Fibroblast of skin of abdomen (primary cell): ENCODE data around the gene XPO4. TPM values are rescaled to one million over a fixed set of nuclear protein-coding genes. Genes with fewer than 3 reads are reported as not detected.
"Not testable (repeated sequence)": the region's sequence is repeated elsewhere in the genome, so short reads cannot be mapped to it uniquely, and the experiment has no call there.

ENCODE experiments used
- DNase-seq: peaks from one replicate; pipeline ENCODE4 v3.0.0-alpha.2; 2013
- polyA plus RNA-seq, 2 experiments: library from polyadenylated mRNA; unstranded; fragments of 120-200 nt; gene quantifications; one replicate each; pipeline ENCODE4 v1.2.1, GENCODE V29; 2013; ENCODE audit not compliant: insufficient read length in 2 of 2

Gene XPO4
- polyA plus RNA-seq (2013, experiment 1 of 2; ENCODE audit: insufficient read length) = 10.3 TPM
- 9.8 TPM for polyA plus RNA-seq (2013, experiment 2 of 2; ENCODE audit: insufficient read length)

GRCh38 chr13:20902438-20903163 is at the start of gene XPO4:
TSS of gene XPO4 (minus strand) at chr13:20902746. CDS start at chr13:20902738, 8 bp downstream.
- peak; percentile 80 for DNase-seq

GRCh38 chr13:20948001-20948400 is 45.5 kb upstream of the XPO4 start:
- not testable (repeated sequence) for DNase-seq

DNA sequence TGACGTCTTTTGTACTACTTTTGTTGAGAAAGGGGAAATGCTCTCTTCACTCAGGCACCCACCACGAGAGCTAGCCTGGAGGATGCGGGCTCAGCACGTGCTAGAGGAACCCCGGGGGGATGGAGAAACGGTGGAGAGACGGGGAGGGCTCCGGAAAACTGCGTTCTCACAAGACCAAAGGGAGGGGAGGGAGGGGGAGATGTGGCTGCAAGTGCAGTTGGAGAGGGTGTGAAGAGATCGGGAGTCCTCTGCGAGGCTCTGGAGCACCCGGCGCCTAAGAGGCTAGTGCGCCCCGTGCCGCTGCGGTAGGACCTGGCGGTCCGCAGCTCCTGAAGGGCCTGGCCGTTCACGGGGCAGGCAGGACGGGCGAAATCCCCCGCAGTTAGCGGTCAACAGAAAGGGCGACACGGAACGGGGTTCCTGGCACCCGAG is 43.4 kb upstream of the XPO4 start:
- peak; percentile 15 for DNase-seq

- no peak for DNase-seq
Measured at GRCh38 chr13:20942938-20943559, 40.5 kb upstream of the XPO4 start.

GRCh38 chr13:20940511-20940910 is 38.0 kb upstream of the XPO4 start:
- DNase-seq = not testable (repeated sequence)

- DNase-seq = peak; percentile 39
Measured at GRCh38 chr13:20940083-20940482, 37.5 kb upstream of the XPO4 start.

- DNase-seq = no peak
Measured at GRCh38 chr13:20939662-20940061, 37.1 kb upstream of the XPO4 start.

GRCh38 chr13:20938302-20938701 is 35.8 kb upstream of the XPO4 start:
- no peak for DNase-seq

GRCh38 chr13:20927596-20928257 is 25.2 kb upstream of the XPO4 start:
- DNase-seq = no peak

DNA sequence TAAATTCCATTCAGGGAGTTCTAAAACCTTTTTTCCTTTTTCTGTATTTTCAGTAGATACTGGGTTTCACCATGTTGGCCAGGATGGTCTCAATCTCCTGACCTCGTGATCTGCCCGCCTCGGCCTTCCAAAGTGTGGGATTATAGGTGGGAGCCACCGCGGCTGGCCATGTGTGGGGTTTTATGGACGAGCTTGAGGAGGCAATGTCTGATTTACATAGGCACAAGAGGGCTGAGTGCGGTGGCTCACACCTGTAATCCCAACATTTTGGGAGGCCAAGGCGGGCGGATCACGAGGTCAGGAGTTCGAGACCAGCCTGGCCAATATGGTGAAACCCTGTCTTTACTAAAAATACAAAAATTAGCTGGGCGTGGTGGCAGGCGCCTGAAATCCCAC is 22.8 kb upstream of the XPO4 start:
- DNase-seq = not testable (repeated sequence)

DNA sequence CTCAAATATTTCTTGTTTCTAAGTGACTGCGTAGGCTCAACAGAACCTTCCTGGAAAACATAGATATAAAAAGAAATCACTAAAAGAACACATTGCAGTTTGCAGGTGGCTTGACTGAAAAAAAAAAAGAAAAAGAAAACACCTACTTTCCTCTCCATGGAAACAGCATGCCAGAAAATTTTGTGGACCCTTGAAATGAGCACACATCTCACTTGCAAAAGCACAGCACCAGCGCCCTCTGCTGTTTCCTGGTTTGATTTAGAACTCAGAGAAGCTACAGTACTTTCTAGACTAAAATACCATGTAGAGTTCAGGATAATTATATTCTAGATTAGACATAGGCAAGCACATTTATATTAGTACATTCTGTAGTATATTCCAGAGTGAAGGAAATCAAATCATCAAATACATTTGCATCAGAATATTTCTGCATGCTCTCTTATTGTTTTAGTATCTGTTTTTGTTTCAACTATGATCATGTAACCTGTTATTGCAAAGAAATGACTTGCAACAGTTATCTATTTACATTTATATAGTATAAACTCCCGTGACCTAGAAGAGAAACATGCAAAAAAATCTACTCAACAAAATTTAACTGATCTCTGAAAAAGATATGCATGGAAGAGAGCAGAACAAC is 22.3 kb upstream of the XPO4 start:
- DNase-seq = peak; percentile 74

DNA sequence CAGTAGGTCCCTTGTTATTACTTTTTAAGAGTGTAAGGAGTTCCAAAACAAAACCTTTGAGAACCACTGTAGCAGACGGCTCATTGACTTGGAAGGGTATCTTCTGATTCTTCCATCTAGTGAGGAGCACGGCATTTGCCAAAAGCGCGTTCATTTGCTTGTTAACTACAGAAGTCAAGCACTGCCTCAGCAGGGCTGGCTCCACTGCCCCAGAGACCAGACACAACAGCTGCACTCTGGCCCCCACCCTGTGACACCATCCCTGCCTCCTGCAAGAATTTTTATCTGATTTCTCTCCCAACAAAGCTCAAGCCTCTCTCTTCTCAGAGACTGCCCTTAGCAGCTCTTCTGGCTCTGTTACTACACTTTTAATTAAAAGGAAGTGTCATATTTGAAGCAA is 20.7 kb upstream of the XPO4 start:
- no peak for DNase-seq

DNA sequence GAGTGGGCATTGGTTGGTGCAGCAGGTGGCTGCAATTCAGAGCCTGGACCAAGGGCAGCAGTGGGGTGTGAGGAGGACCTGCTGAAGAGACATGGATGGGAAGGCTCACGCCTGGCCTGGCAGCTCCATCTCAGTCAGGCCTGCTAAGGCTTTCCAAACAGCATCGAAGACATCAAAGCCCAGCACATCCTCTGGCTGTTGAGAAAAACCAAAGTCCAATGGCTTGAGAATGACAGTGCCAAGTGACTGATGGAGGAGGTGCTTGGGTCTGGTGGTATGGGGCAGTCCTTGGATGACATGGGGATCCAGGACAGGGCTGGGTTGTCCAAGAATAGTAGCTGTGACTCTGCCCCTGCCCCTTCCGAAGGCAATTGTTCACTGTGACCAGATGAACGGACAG is 19.0 kb upstream of the XPO4 start:
- no peak for DNase-seq

GRCh38 chr13:20915676-20916075 is 13.1 kb upstream of the XPO4 start:
- DNase-seq = not testable (repeated sequence)

DNA sequence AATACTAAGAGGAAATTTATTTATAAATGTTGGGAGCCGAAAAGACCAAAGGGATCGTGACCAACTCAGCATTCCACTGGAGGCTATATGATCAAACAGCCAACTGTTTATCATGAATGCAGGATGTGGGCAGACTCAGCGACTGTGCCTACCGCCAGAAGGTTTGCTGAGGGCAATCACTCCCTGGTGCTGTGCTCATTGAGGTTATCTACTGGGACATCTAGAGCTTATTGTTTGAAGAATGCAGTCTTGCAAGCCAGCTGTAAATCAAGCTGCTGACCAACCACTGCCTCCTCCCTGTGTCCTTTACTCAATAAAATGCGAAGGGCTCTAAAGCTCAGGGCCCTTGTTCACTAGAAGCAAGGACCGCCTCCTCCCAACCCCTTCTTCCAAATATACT is 8.5 kb upstream of the XPO4 start:
- DNase-seq = no peak

DNA sequence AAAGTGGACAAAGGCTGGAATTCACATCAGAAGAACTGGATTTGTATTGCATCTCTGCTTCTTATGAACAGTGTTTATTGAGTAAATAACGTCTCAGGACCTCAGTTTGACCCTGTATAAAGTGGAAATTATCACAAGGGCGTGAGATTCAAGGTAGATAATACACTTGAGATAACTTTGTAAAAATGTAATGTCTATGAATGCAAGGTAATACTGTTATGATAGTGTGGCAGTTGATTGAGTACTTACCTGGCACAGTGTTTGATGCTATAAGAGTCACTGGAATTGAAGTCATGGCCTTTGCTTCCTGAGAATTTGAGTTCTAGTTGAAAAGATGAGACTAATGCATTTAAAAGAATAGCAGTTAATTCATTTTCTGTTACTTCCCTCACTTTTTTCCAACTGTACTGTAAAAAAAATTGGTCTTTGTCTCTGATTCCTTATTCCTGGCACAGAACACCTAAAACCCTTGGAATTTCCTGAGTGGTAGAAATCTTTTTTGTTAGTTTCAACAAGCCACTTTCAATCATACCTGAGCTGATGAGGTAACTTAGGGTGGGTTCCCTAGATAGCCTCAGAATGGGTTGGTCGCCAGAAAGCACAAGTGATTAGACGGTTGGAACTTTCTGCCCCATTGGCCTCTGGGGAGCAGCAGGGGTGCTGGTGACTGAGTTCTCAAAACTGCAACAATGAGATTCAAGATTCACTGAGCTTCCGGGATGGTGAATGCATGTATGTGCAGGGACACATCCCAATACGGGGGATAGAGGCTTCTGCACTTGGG is 6.4 kb upstream of the XPO4 start:
- DNase-seq = no peak

DNA sequence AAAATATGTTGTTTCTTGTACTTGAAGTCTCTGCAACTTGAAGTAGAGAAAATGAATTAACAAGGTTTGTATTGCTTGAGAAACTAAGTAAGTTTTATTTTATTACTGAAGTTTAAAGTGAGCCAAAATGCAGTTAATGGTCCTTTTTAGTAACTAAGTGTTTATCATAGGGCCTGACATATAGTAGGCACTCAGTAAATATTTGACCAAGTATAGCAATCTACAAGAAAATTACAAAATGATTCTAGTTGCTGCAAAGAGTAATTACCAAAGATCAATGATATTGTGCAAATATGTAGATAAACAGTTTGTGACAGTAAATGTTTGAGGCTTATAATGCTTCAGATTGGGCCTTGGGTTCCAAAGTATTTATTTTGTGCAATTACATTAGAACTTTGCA is 2.4 kb upstream of the XPO4 start:
- no peak for DNase-seq

GRCh38 chr13:20903164-20903475 is 574 bp upstream of the XPO4 start:
- no peak for DNase-seq

DNA sequence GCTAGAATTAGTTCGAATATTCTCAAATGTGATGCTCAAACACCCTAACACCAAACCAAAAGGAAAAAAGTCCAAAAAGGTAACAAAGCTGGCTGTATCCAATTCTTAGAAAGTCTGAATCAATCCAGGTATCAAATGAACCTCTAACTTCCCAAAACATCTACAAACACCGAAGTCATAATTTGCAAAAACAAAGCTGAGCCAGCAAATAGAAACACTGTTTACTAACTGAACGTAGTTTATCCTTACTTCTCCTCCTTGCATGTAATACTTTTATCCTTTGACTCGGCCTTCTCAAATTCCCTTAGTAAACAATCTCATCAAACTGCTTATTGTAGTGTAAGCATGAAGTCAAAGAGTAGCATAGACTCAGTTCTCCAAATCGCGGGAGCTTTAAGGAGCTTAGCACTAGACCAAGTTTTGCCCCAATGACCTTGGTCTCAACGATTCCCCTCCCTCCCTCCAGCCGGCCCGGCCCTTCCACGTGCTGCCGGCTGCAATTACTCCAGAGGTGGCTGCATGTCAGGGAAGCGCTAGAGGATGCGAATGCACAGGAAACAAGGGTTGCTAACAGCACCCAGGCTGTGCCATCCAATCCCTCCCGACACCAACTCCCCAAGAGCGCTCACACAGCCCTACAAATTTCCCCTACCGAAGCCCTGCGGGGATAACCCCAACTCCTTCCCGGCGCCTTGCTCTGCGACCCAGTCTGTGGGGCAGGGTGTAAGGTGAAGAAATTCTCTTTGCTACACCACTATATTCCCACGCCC is 693 bp downstream of the XPO4 start:
- peak; percentile 6 for DNase-seq

DNA sequence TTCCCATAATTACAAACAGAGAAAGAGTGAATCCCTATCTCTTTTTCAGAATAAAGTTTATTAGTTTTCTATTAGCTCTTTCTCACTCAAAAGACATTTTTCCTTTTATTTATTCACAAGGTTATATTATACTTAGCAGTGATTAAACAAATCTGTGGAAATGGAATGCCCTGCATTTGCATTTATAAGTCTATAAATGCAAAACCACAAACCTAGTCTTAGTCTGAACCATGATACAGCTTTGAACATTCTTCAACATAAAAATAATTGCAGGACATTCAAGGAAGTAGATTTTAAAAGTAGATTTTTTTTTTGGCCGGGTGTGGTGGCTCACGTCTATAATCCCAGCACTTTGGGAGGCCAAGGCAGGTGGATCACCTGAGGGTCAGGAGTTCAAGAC is 8.3 kb downstream of the XPO4 start:
- DNase-seq = no peak

GRCh38 chr13:20891768-20892167 is 10.8 kb downstream of the XPO4 start:
- DNase-seq = no peak

DNA sequence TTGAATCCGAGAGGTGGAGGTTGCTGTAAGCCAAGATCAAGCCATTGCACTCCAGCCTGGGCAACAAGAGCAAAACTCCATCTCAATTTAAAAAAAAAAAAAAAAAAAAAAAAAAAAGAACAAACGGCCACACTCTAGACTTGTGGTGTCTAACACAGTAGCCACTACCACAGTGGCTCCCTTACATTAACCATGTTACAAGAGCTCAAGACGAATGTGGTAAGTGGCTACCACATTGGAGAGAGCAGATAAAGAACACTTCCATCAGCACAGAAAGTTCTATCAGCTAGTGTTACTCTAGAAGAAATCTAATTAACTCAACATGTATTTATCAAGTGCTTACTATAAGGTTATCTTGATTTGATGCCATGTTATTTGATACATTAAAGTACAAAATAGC is 11.5 kb downstream of the XPO4 start:
- no peak for DNase-seq
